ENCODE results near the gene AKAP8.

DNA sequence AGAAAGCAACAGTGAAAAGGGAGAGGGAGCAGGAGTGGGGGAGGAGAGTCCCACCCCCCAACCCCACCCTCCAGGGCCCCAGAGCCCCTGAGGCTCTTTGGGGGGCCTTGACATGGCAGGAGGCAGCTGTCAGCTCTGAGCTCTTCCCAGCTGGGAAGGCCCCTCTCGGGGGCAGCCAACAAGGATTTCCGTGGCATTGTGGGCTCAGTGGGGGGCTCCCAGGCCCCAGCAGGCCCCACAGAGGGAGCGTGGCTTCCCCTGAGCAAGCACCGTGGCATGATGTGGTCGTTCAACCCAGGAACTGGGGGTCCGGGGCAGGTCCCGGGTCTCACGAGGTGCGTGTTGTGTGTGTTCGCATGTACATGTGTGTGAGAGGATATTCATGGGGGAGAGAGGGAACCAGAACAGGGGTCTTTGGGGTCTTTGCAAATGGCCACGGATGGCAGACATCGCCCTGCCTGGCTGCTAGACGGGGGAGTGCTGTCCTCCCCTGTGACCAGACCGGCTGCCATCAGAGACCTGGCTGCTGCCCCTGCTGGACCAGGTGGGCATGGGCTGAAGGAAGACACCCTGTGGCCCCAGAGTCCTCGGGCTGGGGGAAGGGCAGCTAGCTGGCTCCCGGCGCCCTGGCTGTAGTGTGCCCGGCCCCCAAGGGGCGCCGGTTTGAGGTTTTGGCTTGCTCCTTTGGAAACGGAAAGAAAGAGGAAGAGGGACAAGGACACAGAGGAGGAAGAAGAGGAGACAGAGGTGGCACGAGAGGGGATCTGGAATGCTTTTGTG is 42.9 kb upstream of the AKAP8 start:
- TF ChIP-seq, protein P1, sequence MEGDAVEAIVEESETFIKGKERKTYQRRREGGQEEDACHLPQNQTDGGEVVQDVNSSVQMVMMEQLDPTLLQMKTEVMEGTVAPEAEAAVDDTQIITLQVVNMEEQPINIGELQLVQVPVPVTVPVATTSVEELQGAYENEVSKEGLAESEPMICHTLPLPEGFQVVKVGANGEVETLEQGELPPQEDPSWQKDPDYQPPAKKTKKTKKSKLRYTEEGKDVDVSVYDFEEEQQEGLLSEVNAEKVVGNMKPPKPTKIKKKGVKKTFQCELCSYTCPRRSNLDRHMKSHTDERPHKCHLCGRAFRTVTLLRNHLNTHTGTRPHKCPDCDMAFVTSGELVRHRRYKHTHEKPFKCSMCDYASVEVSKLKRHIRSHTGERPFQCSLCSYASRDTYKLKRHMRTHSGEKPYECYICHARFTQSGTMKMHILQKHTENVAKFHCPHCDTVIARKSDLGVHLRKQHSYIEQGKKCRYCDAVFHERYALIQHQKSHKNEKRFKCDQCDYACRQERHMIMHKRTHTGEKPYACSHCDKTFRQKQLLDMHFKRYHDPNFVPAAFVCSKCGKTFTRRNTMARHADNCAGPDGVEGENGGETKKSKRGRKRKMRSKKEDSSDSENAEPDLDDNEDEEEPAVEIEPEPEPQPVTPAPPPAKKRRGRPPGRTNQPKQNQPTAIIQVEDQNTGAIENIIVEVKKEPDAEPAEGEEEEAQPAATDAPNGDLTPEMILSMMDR (IDR thresholded peaks at IDR 0.05) = no peak
- TF ChIP-seq POLR2A (IDR thresholded peaks at IDR 0.05) = no peak
